Fibroblast of skin of back (primary cell): ENCODE results near the gene TCP11L2. TPM values are rescaled to one million over a fixed set of nuclear protein-coding genes. Genes with fewer than 3 reads are reported as not detected.

Experiments
- DNase-seq: peaks from one replicate; pipeline ENCODE4 v3.0.0-alpha.2; 2013
- polyA plus RNA-seq, 2 experiments: library from polyadenylated mRNA; unstranded; fragments of 120-200 nt; gene quantifications; one replicate each; pipeline ENCODE4 v1.2.1, GENCODE V29; 2013; ENCODE audit not compliant: insufficient read length in 2 of 2

TCP11L2 gene
- polyA plus RNA-seq (2013, experiment 1 of 2; ENCODE audit: insufficient read length), result 11.3 TPM
- polyA plus RNA-seq (2013, experiment 2 of 2; ENCODE audit: insufficient read length), result 17.3 TPM

GRCh38 chr12:106302401-106303201, at the start of gene TCP11L2:
TCP11L2 (plus strand) TSS chr12:106302733; CDS start chr12:106311076, 8,343 bp downstream.
- DNase-seq, result peak; percentile 81

GRCh38 chr12:106254724-106255123, 47.8 kb upstream of the TCP11L2 start:
- no peak for DNase-seq

DNA sequence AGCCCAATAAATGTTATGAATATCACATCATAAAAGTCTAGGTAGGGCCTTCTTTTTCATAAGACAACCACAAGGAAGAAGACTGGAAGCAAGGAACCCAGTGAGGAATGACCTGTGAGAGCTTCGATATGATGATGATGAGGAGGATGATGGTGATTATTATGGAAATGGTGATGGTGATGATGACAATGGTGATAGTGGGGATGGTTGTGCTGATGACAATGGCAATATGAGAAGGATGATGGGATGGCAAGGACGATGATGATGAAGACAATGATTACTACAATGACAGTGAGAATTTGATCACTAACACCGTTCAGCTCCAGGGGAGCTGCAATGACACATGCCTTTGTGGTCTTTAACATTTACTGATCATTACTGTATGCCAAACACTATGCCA, 47.0 kb upstream of the TCP11L2 start:
- no peak for DNase-seq

DNA sequence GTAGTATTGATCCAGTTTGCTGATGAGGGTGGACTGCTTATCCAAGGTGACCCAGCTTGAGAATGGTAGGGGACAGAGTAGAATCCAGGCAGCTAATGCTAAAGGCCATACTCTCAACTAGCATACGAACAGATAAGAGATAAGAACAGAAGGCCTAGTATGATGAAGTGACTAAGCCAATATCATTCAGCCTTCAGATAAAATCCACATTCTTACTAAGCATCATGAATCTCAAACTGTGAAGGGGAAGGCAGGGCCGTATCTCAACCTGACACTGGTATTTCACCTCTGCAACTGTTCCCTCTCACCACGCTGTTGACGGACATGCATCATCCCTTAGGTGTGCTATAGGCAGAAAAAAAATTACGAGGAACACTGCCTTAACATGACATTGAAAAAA, 46.6 kb upstream of the TCP11L2 start:
- no peak for DNase-seq

- no peak for DNase-seq
Observed at GRCh38 chr12:106256524-106256923, 46.0 kb upstream of the TCP11L2 start.

DNA sequence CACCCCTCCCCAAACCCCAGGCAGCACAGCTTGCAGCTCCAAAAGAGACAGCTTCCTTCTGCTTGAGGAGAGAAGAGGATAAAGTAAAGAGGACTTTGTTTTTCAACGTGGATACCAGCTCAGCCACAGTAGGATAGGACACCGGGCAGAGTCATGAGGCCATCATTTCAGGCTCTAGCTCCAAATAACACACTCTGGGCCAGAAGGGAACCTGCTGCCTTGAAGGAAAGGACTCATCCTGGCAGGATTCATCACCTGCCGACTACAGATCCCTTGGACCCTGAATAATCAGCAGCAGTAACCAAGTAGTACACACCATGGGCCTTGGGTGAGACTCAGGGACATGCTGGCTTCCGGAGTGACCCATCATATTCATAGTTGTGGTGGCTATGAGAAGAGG, 44.3 kb upstream of the TCP11L2 start:
- DNase-seq, result no peak

- DNase-seq, result no peak
Observed at GRCh38 chr12:106258935-106259334, 43.6 kb upstream of the TCP11L2 start.

DNA sequence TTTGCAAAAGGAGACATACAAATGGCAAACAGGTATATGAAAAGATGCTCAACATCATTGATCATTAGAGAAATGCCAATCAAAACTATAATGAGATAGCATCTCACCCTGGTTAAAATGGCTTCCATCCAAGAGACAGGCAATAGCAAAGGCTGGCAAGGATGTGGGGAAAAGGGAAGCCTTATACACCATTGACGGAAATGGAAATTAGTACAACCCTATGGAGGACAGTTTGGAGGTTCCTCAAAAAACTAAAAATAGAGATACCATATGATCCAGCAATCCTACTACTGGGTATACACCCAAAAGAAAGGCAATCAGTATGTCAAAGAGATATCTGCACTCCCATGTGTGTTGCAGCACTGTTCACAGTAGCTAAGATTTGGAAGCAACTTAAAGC, 37.4 kb upstream of the TCP11L2 start:
- no peak for DNase-seq

DNA sequence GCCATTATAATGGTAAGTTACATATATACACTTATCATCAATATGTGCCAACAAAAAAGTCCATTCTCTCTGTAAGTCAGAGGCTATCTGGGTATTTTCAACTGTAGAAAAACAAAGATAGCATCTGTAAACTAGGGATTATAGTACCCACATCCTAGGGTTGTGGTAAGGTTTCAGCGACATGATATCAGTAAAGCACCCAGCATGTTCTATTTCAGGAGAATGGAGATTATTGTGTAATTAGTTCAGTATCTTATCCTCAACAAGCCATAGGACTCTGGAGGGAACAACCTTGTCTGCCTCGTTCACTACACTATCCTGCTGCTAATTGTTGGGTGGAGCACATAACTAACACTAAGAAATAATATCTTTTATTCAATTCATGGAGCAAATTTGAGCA, 35.0 kb upstream of the TCP11L2 start:
- no peak for DNase-seq

DNA sequence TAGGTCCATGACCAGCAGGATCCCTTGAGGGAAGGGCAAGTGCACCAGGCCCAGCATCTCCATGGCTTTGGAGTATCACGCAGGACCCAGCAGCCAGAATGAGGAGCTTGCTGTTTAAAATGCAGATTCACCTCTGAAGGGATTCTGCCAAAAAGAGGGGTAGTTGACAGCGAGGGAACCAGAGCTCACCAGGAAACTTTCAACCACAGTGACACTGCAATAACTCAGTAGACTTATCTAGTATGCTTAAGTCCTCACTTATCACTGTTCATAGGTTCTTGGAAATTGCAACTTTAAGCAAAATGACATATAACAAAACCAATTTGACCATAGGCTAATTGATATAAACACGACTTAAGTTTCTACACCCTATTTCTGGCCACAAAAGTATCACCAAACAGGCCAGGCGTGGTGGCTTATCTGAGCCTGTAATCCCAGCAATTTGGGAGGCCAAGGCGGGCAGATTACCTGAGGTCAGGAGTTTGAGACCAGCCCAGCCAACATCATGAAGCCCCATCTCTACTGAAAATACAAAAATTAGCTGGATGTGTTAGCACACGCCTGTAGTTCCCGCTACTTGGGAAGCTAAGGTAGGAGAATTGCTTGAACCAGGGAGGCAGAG, 33.3 kb upstream of the TCP11L2 start:
- no peak for DNase-seq

DNA sequence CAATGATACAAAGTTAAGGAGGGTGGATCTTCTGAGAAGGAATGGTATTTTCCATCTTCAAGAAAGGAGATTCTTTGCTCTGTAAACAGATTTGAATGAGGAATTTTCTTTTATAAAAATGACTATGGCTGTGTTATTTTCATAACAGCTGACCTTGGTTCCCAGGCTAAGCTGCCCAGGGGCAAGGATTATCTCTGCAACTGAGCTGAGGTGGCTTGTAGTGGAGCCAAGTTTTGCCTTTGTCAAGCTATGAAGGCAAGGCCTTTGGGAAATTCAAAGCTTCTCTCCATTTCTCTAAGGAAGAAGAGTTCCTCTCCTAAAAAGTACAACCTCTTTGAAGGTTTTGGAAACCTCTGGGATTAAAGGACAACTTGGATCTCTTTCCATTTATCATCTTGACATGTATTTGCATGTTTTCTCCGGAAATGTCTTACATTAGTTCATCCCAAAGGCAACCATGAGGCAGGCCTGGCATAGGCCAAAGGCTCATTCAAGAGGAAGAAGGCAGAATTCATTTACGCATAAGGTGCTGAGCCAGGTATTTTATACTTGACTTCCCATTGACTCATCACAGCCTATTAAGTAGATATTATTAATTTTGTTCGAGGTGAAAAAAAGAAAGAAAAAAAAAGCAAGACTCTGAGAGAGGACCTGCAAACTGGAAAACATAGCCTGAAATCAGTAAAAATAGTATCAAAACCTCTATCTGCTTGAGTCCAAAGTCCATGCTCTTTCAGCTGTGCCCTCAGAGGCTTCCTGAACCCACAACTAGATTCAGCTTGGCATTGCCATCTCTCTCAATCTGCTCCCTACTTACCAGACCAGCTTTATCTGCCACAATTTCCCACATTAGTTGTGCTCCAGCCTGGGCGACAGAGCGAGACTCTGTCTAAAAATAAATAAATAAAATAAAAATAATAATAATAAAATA, 30.7 kb upstream of the TCP11L2 start:
- DNase-seq, result no peak

- no peak for DNase-seq
Observed at GRCh38 chr12:106273491-106273890, 29.0 kb upstream of the TCP11L2 start.

DNA sequence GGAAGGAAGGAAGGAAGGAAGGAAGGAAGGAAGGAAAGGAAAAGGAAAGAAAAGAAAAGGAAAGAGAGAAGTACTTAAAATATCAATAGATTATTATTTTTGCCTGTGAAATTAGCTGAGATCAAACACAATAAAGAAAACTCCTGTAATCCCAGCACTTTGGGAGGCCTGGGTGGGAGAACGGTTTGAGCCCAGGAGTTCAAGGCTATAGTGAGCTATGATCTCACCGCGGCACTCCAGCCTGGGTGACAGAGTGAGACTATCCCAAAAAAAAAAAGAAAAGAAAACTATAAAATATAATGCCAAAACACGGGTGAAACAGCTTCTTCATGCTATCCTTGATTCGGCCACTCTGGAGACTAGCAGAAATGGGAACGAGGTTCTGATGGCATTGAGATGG, 28.5 kb upstream of the TCP11L2 start:
- no peak for DNase-seq

- no peak for DNase-seq
Observed at GRCh38 chr12:106274575-106275121, 27.9 kb upstream of the TCP11L2 start.

- DNase-seq, result no peak
Observed at GRCh38 chr12:106275458-106275857, 27.1 kb upstream of the TCP11L2 start.

DNA sequence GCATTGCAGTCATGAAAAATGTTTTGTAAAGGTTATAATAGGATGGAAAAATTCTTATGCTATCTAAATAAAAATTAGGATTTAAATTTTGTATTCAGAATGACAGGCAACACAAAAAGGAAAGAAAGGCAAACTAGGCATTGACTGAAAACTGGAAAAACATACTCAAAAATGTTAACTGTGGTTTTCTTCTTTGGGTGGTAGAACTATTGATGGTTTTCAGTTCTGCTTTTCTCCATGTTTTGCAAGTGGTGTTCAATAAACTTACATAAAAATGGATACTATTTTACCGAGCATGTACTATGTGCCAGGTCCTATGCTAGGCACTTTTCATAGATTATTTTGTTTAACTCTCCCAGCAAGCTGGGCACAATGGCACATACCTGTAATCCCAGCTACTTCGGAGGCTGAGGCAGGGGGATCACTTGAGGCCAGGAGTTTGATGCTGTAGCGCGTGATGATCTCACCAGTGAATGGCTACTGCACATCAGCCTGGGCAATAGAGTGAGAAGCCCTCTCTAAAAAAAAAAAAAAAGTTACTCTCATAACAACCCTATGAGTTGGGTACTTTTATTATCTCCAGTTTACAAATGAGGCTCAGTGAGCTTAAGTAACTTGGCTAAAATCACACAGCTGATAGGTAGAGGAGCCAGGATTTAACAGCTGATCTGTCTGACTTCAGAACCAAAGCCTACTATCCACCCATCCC, 26.3 kb upstream of the TCP11L2 start:
- no peak for DNase-seq

- no peak for DNase-seq
Observed at GRCh38 chr12:106280106-106280505, 22.4 kb upstream of the TCP11L2 start.

GRCh38 chr12:106281056-106281782, 21.3 kb upstream of the TCP11L2 start:
- DNase-seq, result no peak

- no peak for DNase-seq
Observed at GRCh38 chr12:106281804-106282203, 20.7 kb upstream of the TCP11L2 start.

DNA sequence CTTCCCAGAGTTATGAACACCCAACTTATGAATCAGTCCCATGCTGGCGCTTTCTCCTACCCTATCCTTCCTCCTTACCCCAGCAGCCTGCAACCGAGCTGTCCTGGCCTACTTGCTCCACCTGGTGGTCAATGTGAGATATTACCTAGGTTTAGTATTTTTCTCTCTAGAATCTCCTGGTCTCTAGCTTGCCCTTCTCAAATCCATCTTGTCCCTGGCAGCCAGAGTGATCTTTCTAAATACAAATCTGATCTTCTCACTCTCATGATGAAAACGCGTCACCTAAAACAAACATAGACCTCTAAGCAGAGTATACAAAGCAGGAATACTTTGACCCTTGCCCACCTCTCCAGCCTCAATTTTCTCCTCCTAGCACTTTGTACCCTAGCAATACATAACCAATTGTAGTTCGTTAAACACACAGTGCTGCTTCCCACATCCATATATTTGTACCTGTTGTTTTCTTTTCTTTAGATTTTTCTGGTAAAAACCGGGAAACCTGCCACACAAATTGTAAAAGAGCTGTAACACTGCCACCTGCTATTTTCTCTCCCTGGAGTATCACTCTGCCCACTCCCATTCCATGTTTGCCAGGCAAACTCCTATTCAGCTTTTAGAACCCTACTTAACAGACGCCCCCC, 20.0 kb upstream of the TCP11L2 start:
- peak; percentile 64 for DNase-seq
